Heart left ventricle (tissue), 16 donors: ENCODE results near the gene NEB. TPM values are rescaled to one million over a fixed set of nuclear protein-coding genes. Genes with fewer than 3 reads are reported as not detected.

Source experiments
- ATAC-seq, 4 donors: fragments of 200-7000 bp; cut with Tn5 transposase; one replicate each; pipeline ENCODE4 v1.9.1; 2020 to 2022; ENCODE audit warnings: moderate library complexity in 4 of 4, mild to moderate bottlenecking in 3 of 4, moderate number of reproducible peaks in 1 of 4
- DNase-seq, 5 donors: peaks; one replicate each; pipeline ENCODE4 v3.0.0-alpha.2; 2020
- H3K27ac ChIP-seq, 12 donors: fragments of 200-600 bp; sonication (generic) in 4 of 12; one replicate each; pipeline versions ENCODE4 v1.5.0 to v1.8.0; 2016 to 2022; ENCODE audit warnings: mild to moderate bottlenecking in 2 of 12
- H3K27me3 ChIP-seq, 9 donors: fragments of 200-600 bp; sonication (generic) in 2 of 9; one replicate each; pipeline versions ENCODE4 v1.5.1 to v1.8.0; 2016 to 2022; ENCODE audit warnings: mild to moderate bottlenecking in 3 of 9
- H3K36me3 ChIP-seq, 9 donors: fragments of 200-600 bp; sonication (generic) in 2 of 9; one replicate each; pipeline versions ENCODE4 v1.5.0 to v1.8.0; 2018 to 2022; ENCODE audit warnings: mild to moderate bottlenecking in 2 of 9
- H3K4me1 ChIP-seq, 12 donors: fragments of 200-600 bp; sonication (generic) in 4 of 12; one replicate each; pipeline versions ENCODE4 v1.5.0 to v1.8.0; 2016 to 2022; ENCODE audit warnings: mild to moderate bottlenecking in 3 of 12
- H3K4me3 ChIP-seq, 12 donors: fragments of 200-600 bp; sonication (generic) in 4 of 12; one replicate each; pipeline versions ENCODE4 v1.5.0 to v1.8.0; 2017 to 2022; ENCODE audit warnings: mild to moderate bottlenecking in 9 of 12, moderate library complexity in 4 of 12
- H3K9me3 ChIP-seq, 12 donors: fragments of 200-600 bp; sonication (generic) in 4 of 12; one replicate each; pipeline versions ENCODE4 v1.5.0 to v1.8.0; 2016 to 2022; ENCODE audit warnings: mild to moderate bottlenecking in 1 of 12
- CTCF ChIP-seq, 12 donors: fragments of 200-600 bp; sonication (generic) in 4 of 12; IDR thresholded peaks; one replicate each; pipeline versions ENCODE4 v1.5.0 to v1.8.0; 2018 to 2022; ENCODE audit warnings: antibody characterized with exemption in 12 of 12, mild to moderate bottlenecking in 5 of 12
- POLR2A ChIP-seq, 2 donors: fragments of 450-650 bp; IDR thresholded peaks; one replicate each; pipeline ENCODE4 v1.6.1; 2017; ENCODE audit warnings: antibody characterized with exemption in 2 of 2, mild to moderate bottlenecking in 2 of 2, moderate library complexity in 2 of 2
- WGBS, 4 donors: extraction: QIAGEN DNeasy Blood & Tissue Kit in 2 of 4; methylation state at CpG; one replicate each; pipeline versions ENCODE4 v1.1.5 to v1.1.7; 2013 to 2018; 5-methylcytosine and 5-hydroxymethylcytosine counted together
- intact Hi-C, 10 donors: fragments of 100-400 bp; cut with DNase I; formaldehyde crosslinking; loops; one replicate each; pipeline versions ENCODE4 v1.11.1 to v1.14.2; 2022
- polyA plus RNA-seq, 2 donors: library from polyadenylated mRNA; stranded (reverse); fragments of 200-250 nt; gene quantifications; one replicate each; pipeline ENCODE4 v1.2.3, GENCODE V29; 2013
- total RNA-seq, 9 donors: library from RNA; depleted of rRNA in 2 of 9; stranded (reverse); fragments of >200 nt in 2 of 9; fragmentation: NEBNext Ultra II Directional in 3 of 9; extraction: Animal tissue kit (Norgen Biotek cat#: 25700) in 3 of 9; gene quantifications; one replicate each; pipeline versions ENCODE4 v1.1.0 to v1.2.4, GENCODE V29; 2016 to 2023
- donor health status: ischemic (EF 13 %, LVEDD 7.1; RV severe dilation, severe dysfunction).
- donor health status: healthy with polysubstance abuse.
- donor health status: DM: no; HTN: yes; CAD: no.
- donor health status: DM: no; HTN: no; CAD: no.
- donor health status: ischemic (EF 25% LVEDD 6.9; RV normal size, moderate dysfunction).
- donor health status: ischemic (EF 25% LVEDD 5.7; RV mildly dilated, moderate dysfunction).
- donor health status: healthy.
- donor health status: DM: yes; HTN: yes; CAD: no.
- donor health status: ischemic (EF 35%, LVEDD 5.7; RV mildly dilated, moderate dysfunction).
- donor health status: nonischemic (EF 11% LVEDD 7.7; RV severe dilation, severe dysfunction).
- donor health status: DM: yes; HTN: yes; CAD: no.
- donor health status: PGD.
- donor health status: ischemic (EF 29% LVEDD 5.4; RV normal size, mild dysfunction).
- donor health status: nonischemic (EF 23%, LVEDD 6.1; RV moderate dilation, normal function).

NEB gene
- total and polyA plus RNA-seq, 11 donors = 0.43 to 23.9 (median 3.0) TPM

- no peak for DNase-seq
- Histone ChIP-seq H3K9me3 (no peaks in the 10 kb centered on the region), H3K4me3 (no peak overlapping the region), H3K36me3 (no peaks in the 10 kb centered on the region), H3K27ac (no peak overlapping the region), H3K4me1 (no peaks in the 10 kb centered on the region), H3K27me3 (no peaks in the 10 kb centered on the region)
- ATAC-seq = no peak
- intact Hi-C loops = no loop called here
- WGBS, 4 donors = 77 to 87% (median 85%) methylated on average over 6 of the region's 6 CpGs
- TF ChIP-seq POLR2A (IDR thresholded peaks at IDR 0.05) (no peak), CTCF (IDR thresholded peaks at IDR 0.05) (no peak)
Measured at GRCh38 chr2:151678849-151679248, 55.4 kb downstream of the NEB start.

- ATAC-seq (no peak), DNase-seq (no peak)
- Histone ChIP-seq H3K36me3 (no peaks in the 10 kb centered on the region), H3K4me1 (peaks cover 0 to 18% (median 8%) of the 10 kb centered on the region in 12 donors), H3K9me3 (no peaks in the 10 kb centered on the region), H3K4me3 (no peak overlapping the region), H3K27me3 (no peaks in the 10 kb centered on the region), H3K27ac (no peak overlapping the region)
- intact Hi-C loops = no loop called here
- TF ChIP-seq CTCF (IDR thresholded peaks at IDR 0.05) = no peak
- no peak for TF ChIP-seq POLR2A (IDR thresholded peaks at IDR 0.05)
- 88 to 91% (median 90%) methylated on average over 2 of the region's 2 CpGs for WGBS, 4 donors
Measured at GRCh38 chr2:151673016-151673415, 61.3 kb downstream of the NEB start.

- intact Hi-C loops = no loop called here
Measured at GRCh38 chr2:151672277-151672676, 62.0 kb downstream of the NEB start.

More at GRCh38 chr2:151672277-151672676, 62.0 kb downstream of the NEB start:
- WGBS, 4 donors = 87 to 96% (median 92%) methylated on average over 5 of the region's 5 CpGs
- TF ChIP-seq POLR2A (IDR thresholded peaks at IDR 0.05) = no peak
- no peak for TF ChIP-seq CTCF (IDR thresholded peaks at IDR 0.05)
- no peaks in the 10 kb centered on the region for H3K9me3 ChIP-seq
- peaks cover 0 to 18% (median 8%) of the 10 kb centered on the region in 12 donors for H3K4me1 ChIP-seq
- no peaks in the 10 kb centered on the region for H3K27me3 ChIP-seq
- H3K27ac ChIP-seq = no peak overlapping the region
- no peaks in the 10 kb centered on the region for H3K36me3 ChIP-seq
- ATAC-seq (no peak), DNase-seq (no peak)
- H3K4me3 ChIP-seq = no peak overlapping the region
